Nephron progenitor cell (in vitro differentiated cells): ENCODE data around the gene PRDM16.
A peak's percentile ranks its signal among the peaks of the same experiment; 100 is the strongest.

Source experiments
- DNase-seq: peaks from one replicate; pipeline ENCODE4 v3.0.0; 2021
- H3K27ac Mint-ChIP-seq: 2 replicates; pipeline ENCODE4 v1.8.0; 2021; ENCODE audit warnings: mild to moderate bottlenecking, moderate library complexity, mixed read lengths
- H3K27me3 Mint-ChIP-seq: 2 replicates; pipeline ENCODE4 v1.8.0; 2021; ENCODE audit warnings: mild to moderate bottlenecking, low read depth, mixed read lengths; ENCODE audit not compliant: poor library complexity
- H3K36me3 Mint-ChIP-seq: 2 replicates; pipeline ENCODE4 v1.8.0; 2021; ENCODE audit warnings: low read depth, mixed read lengths
- H3K4me1 Mint-ChIP-seq: 2 replicates; pipeline ENCODE4 v1.8.0; 2021; ENCODE audit warnings: mixed read lengths
- H3K4me3 Mint-ChIP-seq: 2 replicates; pipeline ENCODE4 v1.8.0; 2021; ENCODE audit warnings: mild to moderate bottlenecking, moderate library complexity, mixed read lengths
- H3K9me3 Mint-ChIP-seq: 2 replicates; pipeline ENCODE4 v1.8.0; 2021; ENCODE audit warnings: mild to moderate bottlenecking, moderate library complexity, mixed read lengths
- TF ChIP-seq, protein P1 (sequence below): fragments of 200-600 bp; sonication (generic); IDR thresholded peaks from 2 replicates; pipeline ENCODE4 v1.5.0; 2021; ENCODE audit warnings: antibody characterized with exemption

PRDM16 gene

DNA sequence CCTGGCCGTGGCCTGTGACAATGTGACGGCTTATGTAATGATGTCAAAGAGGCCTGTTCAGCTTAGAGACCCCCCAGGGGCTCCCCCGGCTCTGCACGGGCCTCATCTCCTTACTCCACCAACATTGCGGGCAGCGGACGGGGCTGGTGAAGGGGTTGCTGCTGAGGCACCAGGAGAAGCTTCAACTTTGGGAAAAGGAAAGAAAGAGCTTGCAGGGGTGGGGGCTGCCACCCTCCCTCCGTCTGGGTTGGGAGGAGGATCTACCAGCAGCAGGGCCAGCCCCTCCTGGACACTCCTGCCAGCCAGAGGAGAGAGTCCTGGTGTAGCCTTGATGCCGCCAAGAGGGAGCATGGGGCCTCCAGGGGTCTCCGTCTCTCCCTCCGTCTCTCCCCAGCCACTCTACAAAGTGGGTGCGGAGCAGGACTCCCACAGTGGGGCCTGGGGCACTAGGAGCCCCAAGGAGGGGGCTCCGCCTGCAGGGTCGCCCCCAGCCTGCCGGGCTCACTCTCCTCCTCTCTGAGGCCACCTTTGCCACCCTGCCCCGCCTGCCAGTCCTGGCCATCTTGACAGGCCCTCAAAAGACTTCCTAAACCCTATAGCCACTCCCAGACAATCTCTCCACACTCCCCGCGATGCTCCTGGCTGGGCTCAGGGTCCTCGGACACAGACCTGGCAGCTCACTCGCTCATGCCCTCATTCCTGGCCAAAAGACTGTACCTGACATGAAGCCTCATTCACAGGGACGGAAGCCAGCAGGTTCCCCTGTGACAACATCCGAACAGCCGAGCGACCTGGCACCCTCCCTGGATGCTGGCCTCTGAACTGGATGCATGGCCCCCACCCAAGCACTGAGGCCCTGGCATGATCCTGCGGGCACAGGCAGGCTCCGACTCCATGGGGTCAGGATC is 255.0 kb downstream of the PRDM16 start:
- peak overlapping the region; percentile 77 for H3K27ac Mint-ChIP-seq
- TF ChIP-seq, protein P1, sequence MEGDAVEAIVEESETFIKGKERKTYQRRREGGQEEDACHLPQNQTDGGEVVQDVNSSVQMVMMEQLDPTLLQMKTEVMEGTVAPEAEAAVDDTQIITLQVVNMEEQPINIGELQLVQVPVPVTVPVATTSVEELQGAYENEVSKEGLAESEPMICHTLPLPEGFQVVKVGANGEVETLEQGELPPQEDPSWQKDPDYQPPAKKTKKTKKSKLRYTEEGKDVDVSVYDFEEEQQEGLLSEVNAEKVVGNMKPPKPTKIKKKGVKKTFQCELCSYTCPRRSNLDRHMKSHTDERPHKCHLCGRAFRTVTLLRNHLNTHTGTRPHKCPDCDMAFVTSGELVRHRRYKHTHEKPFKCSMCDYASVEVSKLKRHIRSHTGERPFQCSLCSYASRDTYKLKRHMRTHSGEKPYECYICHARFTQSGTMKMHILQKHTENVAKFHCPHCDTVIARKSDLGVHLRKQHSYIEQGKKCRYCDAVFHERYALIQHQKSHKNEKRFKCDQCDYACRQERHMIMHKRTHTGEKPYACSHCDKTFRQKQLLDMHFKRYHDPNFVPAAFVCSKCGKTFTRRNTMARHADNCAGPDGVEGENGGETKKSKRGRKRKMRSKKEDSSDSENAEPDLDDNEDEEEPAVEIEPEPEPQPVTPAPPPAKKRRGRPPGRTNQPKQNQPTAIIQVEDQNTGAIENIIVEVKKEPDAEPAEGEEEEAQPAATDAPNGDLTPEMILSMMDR = no peak
- no peaks in the 10 kb centered on the region for H3K9me3 Mint-ChIP-seq
- peak overlapping the region; percentile 46 for H3K4me3 Mint-ChIP-seq
- no peak for DNase-seq
- peaks cover 29% of the 10 kb centered on the region for H3K4me1 Mint-ChIP-seq
- peaks cover 13% of the 10 kb centered on the region for H3K27me3 Mint-ChIP-seq
- H3K36me3 Mint-ChIP-seq = no peaks in the 10 kb centered on the region

DNA sequence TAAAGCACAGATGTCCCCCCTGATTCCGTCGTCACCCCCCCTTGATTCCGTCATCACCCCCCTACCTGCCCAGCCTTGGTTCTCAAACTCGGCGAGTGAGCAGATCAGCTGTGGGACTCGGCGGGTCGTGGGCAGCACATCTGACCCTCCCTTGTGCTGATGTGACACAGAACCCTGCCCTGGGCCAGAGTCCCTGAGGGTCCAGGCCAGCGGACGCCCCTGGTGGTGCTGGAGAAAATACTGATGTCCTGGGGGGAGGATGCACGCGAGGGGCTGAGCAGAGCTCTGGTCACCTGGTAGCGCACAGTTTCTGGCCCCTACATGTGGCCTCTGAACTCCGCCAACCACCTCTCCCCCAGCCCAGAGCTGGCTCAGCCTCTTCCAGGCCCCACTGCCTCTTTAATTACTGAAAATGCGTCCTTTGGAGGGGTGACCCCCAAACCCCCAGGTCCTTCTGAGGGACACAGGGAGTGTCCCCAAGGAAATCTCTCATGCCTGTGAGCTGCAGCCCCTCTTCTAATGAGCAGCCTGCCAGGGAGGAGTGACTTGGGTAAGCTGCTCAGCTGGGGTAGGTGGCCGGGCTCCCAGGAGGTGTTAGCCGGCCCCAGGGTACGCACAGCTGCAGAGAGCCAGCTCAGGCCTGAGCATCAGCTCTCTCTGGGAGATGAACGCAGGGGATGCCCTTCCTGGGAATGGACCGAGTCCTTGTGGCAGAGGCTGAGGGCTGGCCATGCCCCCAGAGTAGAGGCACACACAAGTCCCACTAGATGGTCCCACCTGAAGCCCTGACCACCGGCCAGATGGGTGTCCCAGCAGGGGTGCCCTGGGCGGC is 255.9 kb downstream of the PRDM16 start:
- Mint-ChIP-seq H3K27ac (no peak overlapping the region), H3K4me3 (no peak overlapping the region), H3K36me3 (no peaks in the 10 kb centered on the region), H3K27me3 (peaks cover 13% of the 10 kb centered on the region), H3K9me3 (no peaks in the 10 kb centered on the region), H3K4me1 (peaks cover 26% of the 10 kb centered on the region)
- no peak for DNase-seq
- TF ChIP-seq, protein P1 = no peak

DNA sequence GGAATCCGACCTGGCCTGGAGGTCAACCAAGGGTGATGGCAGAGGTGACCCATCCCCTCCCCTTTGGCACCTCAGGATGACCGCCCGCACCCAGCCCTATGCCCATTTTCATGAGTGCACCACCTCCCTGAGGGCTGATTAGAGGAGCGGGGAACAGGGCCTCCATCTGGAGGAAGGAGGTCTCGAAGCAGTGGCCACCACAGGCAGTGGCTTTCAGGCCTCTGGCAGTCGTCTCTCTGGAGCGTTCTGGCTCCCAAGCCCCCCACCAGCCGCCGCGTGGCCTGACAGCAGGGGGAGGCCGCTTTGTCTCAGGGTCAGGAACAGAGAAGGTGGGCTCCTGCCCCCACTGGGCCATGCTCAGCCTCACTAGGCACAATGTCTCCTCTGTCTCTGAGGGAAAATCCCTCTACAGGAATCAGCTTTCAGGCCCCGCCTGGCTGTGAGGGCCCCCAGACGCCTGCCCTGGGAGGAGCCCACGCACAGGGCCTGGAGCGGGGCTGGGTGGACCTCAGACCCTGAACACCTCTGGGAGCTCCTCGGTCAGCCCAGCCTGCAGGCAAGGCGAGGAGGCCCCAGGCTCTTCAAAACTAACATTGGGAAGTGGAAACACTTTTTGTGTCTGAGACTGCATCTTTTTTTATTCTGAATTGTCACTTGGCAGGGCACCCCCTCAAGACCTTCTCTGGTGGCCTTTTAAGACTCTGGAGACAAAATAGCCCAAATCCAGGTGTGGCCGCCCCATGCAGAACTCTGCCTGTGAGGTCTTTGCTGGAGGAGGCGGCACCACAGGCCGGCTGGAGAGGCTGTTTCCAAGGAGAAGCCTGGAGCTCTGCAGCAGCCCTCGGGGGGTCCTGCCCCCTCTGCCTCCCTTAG is 257.7 kb downstream of the PRDM16 start:
- H3K4me3 Mint-ChIP-seq = peak overlapping the region; percentile 20
- H3K27ac Mint-ChIP-seq = no peak overlapping the region
- no peaks in the 10 kb centered on the region for H3K9me3 Mint-ChIP-seq
- peaks cover 35% of the 10 kb centered on the region for H3K4me1 Mint-ChIP-seq
- TF ChIP-seq, protein P1 = no peak
- H3K27me3 Mint-ChIP-seq = peaks cover 19% of the 10 kb centered on the region
- H3K36me3 Mint-ChIP-seq = no peaks in the 10 kb centered on the region
- no peak for DNase-seq

DNA sequence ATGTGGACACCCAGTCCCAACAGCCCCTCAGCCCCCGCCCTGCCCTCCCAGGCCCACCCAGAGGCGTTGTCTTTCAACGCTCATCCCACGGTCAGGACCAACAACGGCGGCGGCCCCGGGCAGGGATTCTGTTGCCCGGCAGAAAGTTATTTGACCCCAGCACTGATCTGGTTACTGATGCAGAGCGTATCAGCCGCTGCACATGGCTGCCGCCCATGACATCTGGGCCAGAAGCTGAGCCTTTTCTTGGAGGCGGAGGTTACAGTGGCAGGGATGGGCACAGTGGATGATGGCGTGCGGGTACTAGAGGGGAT is 258.3 kb downstream of the PRDM16 start:
- H3K36me3 Mint-ChIP-seq = no peaks in the 10 kb centered on the region
- H3K4me3 Mint-ChIP-seq = no peak overlapping the region
- H3K9me3 Mint-ChIP-seq = no peaks in the 10 kb centered on the region
- DNase-seq = peak; percentile 64
- peaks cover 23% of the 10 kb centered on the region for H3K27me3 Mint-ChIP-seq
- H3K4me1 Mint-ChIP-seq = peaks cover 35% of the 10 kb centered on the region
- TF ChIP-seq, protein P1 = no peak
- H3K27ac Mint-ChIP-seq = no peak overlapping the region

DNA sequence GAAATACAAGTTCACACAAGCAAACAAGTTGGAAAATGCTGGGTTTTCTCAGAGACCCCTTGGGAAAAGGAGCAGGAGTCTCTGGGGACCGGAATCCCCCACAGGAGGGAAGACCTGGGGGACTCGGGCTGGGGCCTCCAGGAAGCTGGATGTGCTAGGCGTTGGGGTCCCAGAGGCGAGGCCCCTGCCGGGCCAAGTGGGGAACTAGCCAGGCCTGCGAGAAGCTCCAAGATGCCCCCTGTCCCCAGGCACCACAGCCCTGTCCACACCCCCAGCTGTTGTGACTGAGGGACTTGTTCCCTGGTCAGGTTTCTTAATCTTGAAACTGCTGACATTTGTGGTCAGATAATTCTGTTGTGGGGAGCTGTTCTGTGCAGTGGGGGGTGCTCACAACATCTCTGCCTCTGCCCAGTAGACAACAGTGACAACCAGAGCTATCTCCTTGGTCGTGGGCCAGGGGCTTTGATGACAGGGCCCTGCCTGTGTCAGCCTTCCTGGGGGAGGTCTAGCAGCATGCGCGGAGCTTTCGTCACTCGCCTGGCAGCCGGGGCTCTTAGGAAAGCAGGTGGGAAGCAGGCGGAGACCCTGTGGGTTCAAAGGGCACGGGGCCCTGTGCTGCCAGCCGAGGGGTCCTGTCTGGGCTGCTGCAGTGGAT is 259.1 kb downstream of the PRDM16 start:
- H3K36me3 Mint-ChIP-seq = no peaks in the 10 kb centered on the region
- no peak for DNase-seq
- H3K27me3 Mint-ChIP-seq = peaks cover 26% of the 10 kb centered on the region
- peak overlapping the region; percentile 64 for H3K27ac Mint-ChIP-seq
- TF ChIP-seq, protein P1 = no peak
- no peak overlapping the region for H3K4me3 Mint-ChIP-seq
- H3K9me3 Mint-ChIP-seq = no peaks in the 10 kb centered on the region
- peaks cover 40% of the 10 kb centered on the region for H3K4me1 Mint-ChIP-seq
